Activated CD4-positive, CD25-positive, alpha-beta regulatory T cell (primary cell): ENCODE results near the gene MELTF.

ENCODE experiments used
- DNase-seq, 4 experiments: peaks; one replicate each; lab custom pipeline; 2025; lab: John Stamatoyannopoulos, UW

Gene MELTF

DNA sequence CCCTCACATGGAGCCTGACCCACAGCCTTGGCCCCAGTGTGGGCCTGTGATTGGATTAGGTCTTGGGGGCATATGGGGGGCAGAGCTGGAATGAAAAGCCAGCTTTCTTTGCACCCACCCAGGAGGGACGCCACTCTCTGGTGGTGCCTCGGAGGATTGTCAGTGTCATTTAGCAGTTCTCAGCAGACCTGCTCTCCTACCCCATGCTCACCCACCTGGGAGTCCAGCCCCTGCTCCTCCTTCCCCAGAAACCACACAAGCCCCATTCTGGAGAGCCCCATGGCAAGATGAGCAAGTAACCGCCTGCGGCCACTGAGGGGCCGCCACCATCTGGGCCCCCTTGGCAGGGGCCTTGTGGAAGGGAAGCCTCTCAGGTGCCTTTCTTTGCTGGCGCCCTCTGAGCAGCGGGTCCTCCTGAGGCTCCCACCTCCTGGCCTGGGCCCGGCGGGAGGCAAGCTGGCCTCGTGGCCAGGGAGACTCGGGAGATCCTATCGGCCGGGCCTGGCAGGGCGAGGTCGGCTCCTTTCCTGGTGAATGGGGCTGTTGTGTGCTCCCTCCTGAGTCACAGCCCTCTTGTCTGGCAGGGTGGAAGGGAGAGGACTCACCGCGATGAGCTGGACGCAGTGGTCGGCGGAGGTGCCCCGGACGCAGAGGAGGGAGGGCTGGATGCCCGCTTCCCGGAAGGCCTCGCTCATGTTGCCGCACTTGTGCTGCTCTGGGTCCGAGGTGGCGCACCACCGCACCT is 2.3 kb downstream of the MELTF start:
- DNase-seq = no peak

DNA sequence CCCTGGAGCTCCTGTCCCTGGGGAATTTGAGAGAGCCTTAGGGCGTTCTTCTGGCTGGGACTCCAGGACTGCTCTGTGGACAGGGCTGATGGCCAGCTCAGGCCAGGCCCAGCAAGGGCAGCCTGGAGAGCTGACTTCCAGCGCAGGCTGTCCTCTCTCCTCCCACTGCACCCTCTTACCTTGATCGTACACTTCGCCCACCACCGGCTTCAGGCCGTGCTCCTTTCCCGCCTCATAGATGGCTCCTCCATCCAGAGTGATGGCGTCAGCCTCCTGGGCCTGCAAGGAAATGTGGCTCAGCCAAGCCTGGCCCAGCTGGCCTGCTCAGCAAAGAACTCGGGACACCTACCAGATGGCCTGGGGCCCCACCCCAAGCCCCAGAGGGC is 3.1 kb downstream of the MELTF start:
- no peak for DNase-seq

DNA sequence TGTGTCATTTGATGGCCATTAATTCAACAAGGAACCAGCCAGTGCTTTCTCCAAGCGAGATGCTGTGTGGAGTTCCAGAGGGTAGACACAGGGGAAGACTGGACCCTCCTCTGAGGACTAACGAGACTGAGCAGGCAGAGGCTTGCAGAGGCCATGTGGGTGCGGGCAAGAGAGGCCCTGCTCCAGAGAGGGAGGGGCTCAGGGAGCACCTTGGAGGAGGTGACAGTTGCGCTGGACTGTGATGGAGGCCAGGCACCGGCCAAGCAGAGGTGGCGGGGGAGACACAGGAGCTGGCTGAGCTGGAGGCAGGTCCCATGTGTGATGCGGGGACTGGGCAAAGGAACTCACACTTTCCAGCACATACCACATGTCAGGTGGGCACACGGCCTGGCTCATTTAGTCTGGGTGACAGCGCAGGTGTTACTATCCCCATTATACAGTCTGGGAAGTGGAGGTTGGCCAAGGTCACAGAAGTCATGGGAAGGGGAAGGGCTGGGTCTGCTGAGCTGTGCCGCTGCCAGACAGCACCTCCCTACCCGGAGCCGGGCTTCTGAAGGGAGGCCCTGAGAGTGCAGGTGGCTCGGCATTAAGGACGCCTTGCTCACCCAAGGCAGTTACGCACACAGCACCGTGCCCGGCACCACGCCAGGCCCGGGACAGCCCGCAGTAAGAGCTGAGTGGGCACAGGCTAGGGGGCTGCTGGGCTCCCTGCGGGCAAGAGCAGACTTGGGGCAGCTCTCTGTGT is 3.7 kb downstream of the MELTF start:
- no peak for DNase-seq

DNA sequence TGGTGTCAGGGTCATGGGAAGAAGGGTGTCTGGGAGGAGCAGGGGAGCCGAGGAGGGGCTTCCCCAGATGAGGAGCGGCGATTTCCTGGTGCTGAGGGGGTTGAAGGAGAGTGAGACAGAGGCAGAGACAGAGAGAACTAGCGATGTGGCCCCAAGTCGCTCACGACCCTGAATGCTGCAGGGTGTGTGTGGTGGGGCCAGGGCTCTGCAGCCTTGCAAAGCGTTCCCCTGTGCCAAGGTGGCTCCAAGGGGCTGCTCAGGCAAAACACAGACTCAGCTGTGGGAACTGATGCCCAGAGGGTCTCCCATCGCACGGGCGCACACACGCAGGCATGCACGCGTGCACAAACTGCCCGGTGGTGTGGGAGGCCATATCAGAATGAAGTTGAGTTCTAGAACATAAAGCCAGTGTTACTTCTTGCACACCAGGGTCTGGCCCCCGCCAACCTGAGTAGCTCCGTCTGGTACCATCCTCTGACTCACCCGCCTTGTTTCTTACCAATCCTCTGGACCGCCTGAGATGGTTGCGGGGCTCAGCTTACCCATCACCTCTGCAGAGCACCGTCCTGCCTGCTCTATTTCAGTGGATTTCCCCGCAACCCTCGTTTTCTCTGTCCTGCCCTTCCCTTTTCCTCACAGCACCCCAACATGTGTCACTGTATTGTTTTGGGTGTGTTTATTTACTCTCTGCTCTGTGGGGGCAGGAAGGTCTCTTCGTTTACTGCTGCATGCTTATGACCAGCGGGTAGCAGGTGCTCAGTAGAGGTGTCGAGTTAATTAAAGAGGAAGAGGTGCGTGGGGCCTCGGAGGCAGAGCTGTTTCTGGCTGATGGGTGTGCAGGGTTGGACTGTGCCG is 4.5 kb downstream of the MELTF start:
- DNase-seq = no peak

DNA sequence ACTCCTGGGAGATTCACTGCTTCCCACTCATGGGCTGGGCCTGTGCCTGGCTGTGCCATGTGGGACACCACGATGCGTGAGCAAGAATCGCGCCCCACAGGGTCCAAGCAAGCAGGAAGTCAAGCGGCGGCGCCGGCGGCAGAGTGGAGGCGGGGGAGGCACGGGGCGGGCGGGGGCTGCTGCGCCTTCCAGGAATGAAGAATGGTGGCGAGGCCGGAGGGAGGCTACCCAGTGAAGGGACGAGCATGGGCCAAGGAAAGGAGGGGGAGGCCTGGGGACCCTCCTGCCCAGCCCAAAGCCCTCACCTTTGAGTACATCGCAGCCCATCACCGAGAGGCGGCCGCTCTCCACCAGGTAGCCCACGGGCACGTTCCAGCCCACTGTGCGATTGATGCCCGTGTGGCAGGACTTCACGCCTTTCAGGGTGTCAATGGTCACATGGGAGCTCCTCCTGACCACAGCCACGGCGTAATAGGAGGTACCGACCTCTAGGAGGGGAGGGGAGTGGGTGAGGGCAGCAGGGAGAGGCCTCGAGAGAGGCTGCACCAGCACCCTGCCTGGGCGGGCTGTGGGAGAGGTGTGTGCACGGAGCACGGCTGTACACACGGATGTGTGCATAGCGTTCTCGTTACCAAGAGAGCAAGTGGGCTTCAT is 5.5 kb downstream of the MELTF start:
- DNase-seq = no peak

DNA sequence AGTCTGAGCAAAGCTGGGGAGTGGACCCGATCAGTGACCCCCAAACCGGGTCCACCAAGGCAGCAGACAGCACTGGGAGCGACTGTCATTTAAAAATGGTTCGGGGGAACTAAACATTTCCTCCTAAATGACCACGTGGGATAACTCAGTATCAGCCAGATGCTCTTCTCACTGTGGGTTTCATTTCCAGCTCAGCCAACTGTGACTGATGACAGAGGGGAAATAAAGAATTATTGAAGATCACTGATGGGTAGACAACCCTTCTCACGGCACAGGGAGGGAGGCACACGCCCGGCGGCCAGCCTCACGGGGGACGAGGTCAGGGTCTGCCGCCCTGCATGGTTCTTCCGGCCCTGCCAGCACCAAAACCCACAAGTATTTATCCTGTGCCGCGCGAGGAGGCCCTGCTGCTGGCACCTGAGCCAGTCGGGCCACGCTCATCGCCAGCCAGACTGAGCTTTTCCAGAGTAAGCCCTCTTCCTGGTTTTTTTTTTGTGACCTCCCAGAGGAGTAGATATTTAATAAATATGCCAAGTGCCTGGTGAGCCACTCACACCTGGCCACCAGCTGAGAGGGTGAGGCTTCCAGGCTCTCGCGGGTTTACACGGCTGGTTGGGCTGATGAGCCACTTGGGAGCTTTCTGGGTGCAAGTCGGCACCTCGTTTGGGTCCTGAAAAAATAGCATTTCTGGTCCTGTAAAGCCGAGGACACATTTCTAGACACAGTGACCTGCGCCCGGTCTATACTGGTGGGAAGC is 6.2 kb downstream of the MELTF start:
- no peak for DNase-seq

DNA sequence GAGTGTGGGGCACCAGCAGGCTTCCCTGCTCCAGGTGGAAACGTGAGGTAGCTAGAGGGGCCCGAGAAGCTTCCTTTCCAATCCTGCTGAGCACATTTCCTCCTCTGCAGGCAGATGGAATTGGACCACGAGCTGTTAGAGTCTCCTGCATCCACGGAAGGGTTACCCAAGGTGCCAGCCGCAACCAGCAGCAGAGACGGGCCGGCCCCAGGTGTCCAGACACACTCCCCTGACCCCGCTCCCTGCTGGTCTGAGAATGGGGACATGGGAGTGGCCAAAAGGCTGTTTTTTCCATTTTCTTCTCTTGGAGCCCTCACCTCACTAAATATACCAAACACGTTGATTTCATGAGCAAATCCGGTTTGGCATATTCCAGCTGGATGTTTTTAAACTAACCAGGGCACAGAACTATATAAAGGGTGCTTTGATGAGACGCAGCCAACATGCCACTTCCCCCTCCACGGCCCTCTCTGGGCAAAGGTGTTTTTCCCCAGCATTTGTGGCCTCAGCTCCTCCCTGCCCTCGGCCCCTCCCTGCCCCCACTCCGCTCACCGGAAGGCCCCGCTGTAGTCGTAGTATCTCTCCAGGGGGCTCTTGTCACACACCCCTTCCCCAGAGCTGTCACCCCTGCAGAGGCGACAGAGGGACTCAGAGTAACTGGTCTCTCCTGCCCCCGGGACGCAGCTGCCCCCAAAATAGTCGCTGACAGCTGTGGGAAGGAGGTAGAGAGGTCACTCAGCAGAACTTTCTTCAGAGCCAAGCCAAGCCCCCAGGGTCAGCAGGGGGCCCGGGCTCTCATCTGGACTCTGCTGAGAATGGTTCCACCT is 7.0 kb downstream of the MELTF start:
- DNase-seq = no peak

DNA sequence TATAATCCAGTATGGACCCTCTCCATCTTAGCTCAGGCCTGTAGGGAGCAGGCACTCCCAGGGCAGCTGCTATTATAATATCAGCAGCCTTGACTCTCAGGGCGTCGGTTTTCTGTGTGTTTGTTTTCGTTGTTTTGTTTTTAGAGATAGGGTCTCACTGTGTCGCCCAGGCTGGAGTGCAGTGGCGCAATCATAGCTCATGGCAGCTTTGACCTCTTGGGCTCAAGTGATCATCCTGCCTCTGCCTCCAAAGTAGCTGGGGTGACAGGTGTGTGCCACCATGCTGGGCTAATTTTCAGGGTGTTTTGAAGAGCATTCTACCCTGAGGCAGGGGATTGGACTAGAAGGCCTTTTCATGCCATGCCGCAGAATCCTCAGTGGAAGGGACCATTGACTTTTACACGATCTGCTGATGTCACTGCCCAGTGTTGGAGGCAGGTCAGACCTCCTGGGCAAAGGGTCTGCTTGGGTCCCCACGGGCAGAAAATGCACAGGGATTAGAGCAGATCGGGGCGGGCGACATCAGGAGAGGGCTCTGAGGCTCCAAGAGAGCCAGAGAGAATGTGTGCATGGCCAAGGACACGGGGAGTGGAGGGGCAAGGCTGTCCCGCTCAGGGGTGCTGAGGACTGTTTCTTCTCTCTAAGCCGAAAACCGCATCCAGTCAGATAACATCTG is 7.8 kb downstream of the MELTF start:
- no peak for DNase-seq

DNA sequence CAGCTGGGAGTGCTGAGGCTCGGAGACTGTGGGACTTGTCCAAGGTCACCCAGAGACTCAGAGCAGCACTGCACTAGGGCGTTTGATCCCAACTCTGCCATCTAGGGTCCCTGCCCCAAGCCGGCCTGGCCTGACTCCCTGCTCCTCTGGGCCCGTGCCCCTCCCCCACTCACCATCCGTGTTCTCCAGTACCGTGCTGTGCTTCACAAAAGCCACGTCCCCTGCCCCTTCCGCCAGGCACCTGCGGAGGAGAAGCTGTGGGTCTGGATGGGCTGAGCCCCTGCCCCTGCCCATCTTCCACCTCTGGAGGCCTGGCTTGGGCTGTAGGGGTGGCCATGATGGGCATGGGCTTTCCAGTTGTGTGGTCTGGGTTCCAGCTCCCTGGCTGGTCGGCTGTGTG is 8.4 kb downstream of the MELTF start:
- no peak for DNase-seq

DNA sequence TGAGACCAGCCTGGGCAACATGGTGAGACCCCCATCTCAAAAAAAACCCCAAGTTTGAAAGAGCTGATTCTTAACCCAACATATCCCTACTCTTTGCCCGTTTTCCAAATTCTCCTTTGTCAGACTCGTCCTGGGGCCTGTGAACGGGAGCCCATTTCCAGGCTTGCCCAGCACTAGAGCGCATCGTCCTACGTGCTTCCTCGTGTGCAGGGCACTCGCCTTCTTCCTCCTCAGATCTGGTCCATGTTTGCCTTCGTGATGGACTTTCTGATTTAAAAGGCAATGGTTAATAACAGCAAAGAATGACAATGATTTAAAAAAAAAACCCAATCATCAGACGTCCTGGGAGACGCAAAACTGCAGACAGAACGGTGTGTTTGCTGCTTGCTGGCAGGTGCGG is 10.1 kb downstream of the MELTF start:
- no peak for DNase-seq

DNA sequence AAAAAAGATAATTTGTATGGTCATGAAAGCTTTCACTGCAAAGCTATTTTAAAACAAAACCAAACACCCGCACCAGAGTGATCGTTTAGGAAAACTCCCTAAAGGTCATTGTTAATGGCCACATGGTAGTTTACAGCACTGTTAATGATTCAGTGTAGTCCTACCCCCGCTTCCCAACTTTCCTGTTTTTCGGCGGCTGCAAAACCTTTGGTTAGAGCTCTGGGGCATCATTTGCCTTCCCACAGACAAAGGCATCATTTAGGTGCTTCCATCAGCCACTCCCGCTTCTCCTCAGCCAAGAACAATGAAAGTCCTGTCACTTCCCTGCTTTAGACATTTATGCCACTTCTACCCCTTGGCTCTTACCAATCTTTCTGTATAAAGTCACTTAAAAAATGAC is 10.6 kb downstream of the MELTF start:
- DNase-seq = no peak

DNA sequence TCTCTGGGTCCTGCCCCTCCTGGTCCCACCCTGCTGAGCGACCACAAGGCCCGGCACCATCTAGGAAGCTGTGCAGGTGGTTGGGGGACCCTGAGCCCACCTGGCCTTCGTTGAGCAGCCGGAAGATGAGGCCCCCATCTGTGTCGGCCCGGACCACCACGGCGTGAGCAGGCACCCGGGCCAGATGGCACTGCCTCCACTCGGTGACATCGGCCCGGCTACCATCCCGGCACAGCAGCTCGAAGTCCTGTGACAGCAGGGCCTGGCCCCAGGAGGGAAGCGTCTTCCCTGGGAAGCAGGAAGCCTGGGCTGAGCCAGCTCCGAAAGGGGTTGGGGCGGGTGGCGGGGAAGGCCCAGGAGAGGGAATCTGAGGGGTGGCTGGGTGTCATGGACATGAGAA is 12.6 kb downstream of the MELTF start:
- no peak for DNase-seq

DNA sequence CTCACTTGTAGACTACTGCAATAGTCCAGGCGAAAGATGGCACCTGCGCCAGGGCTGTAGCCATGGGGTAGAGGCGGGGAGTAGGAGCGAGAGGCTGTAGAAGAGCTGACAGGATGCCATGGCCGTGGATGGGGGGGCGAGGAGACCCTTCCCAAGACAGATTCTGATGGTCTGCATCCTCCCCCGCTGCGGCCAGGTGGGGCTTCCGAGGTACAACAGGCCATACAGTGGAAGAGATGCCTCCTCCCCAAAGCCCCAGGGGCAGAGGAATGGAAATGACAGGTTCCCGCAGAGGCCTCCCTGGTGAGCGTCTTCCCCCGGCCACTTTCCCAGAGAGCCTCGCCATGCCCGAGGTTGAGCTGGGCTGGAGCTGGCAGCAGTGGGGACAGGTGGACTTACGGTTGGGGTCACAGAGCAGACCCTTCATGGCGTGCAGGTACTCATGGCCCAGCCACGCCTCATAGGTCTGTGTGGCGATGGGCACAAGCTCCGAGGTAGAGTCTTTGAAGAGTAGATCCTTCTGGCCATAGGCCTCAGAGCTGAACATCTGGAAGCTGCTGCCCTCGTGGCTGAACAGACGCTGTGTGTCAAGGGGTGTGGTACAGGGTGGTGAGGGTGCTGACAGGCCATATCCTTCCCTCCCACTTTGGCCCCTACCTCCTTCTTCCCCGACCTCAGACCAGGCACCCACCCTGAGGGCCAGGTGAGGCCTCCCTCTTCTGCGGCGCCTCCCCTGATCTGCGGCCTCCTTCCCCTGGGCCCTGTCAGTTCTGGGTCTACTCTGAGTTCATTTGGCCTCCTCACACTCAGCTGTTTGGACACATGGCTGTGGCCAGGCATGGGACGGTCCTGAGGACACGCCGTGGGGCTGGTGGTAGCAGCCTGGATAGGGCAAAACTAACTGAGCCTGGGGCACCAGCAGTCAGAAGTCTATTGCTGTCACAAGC is 13.6 kb downstream of the MELTF start:
- DNase-seq = no peak

DNA sequence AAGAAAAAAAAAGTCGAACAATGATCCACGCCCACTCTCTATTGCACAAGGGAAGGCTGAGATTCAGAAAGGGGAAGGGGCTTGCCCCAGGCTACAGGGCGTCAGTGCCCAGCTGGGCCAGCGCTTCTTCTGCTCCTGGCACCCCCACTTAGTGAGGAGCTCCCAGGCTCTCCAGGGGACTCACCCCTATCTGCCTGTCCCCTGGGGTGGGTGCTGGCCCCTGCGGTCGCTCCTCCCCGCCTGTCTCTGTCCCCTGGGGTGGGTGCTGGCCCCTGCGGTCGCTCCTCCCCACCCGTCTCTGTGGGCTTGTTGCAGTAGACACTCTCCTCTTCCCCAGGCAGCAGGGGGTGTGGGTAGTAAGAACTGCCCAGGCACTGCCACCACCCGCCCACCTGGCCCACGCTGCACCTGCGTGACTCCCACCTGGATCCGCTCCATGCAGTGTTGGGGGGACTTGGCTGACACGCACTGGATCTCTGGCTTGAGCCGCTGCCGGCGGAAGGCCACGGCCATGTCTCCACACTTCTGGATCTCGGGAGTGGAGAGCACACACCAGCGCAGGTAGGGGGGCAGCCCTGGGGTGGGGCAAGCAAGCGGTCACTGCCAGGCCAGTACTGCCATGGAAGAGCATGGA is 14.6 kb downstream of the MELTF start:
- DNase-seq = no peak

DNA sequence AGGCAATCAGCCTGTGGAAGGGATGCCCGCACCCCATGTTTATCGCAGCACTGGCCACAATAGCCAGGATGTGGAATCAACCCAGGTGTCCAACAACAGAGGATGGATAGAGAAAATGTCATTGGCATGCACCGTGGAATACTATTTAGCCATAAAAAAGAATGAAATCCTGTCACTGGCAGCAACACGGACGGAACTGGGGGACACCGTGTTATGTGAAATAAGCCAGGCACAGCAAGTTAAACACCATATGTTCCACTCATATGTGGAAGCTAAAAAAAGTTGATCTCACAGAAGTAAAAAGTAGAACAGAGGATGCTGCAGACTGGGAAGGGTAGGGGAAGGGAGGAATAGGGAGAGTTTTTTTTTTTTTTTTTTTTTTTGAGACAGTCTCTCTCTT is 15.6 kb downstream of the MELTF start:
- no peak for DNase-seq

DNA sequence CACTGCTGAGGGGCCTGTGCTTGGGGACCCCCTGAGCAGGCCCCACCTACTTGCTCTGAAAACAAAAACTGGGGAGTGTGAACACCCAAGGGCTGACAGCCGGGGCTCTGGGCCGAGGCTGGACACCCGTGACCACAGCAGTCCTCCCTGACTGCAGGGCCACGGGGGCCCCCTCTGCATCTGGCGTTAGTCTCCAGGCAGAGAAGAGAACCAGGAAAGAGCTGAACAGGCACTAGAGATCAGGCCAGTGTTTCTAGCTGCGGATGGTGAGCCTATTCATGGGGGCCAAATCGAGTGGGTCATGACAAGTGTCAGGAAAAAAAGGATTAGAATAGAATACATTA is 17.1 kb downstream of the MELTF start:
- DNase-seq = no peak

DNA sequence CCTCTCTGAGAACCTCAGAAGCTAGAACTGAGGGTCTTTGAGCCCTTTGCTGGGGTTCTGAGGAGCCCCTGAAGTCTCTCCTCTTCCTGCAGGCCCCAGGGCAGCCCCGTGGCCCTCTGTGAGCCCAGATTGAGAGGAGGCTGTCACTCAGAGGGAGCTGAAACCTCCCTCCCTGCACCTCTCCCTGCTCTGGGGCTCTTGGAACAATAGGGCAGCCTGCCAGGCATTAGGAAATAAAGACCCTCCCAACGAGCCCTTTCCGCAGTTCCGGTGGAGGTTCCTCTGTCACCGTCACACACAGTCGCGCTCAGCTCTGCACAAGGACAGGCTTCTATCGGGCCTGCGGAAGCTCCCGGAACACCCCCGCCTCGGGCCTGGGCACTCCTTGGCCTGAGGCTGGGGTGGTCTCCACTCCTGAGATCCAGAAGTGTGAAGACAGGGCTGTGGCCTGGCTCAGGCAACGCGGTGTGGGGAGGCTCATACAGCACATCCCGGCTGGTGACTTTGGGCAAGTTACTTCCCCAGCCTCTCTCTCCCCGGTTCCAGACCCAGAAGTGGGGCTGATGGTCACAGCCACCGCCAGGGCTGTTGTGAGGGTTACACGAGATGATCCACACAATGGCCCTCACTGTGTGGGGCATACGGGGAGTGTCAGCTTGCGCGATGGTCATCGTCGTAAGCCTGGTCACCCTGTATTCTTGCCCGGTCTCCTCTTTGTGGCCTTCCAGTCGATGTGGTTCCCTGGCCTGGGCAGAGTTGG is 17.7 kb downstream of the MELTF start:
- DNase-seq = no peak
